Kidney epithelial cell (primary cell): ENCODE data around the gene TCF7L2. TPM values are rescaled to one million over a fixed set of nuclear protein-coding genes. Genes with fewer than 3 reads are reported as not detected.
A peak's percentile ranks its signal among the peaks of the same experiment; 100 is the strongest.

Experiments used
- DNase-seq: peaks from one replicate; pipeline ENCODE4 v3.0.0-alpha.2; 2010; ENCODE audit warnings: low read depth
- H3K27me3 ChIP-seq: 2 replicates; pipeline ENCODE4 v1.6.0; 2011; ENCODE audit warnings: low read length; ENCODE audit not compliant: control insufficient read depth, insufficient read depth
- H3K36me3 ChIP-seq: 2 replicates; pipeline ENCODE4 v1.5.1; 2011; ENCODE audit warnings: low read length; ENCODE audit not compliant: control insufficient read depth, insufficient read depth
- H3K4me3 ChIP-seq: 2 replicates; pipeline ENCODE4 v1.5.1; 2011; ENCODE audit warnings: low read depth, mild to moderate bottlenecking, control low read depth, low read length
- CTCF ChIP-seq: IDR thresholded peaks from 2 replicates; pipeline ENCODE4 v1.5.1; 2011; ENCODE audit warnings: mild to moderate bottlenecking, moderate library complexity, low read length, control low read depth, inconsistent platforms; ENCODE audit not compliant: insufficient read depth, poor library complexity, severe bottlenecking
- total RNA-seq: library from RNA; depleted of rRNA; stranded (reverse); fragments of >200 nt; gene quantifications from 2 replicates; pipeline ENCODE4 v1.2.3, GENCODE V29; 2015

TCF7L2 gene
- 3.4 and 13.5 TPM in 2 replicates for total RNA-seq

- Histone ChIP-seq H3K27me3 (no peaks in the 10 kb centered on the region), H3K36me3 (no peaks in the 10 kb centered on the region), H3K4me3 (peak within 1 kb of the TSS; percentile 79)
- TF ChIP-seq CTCF = peak; percentile 9
- peak; percentile 81 for DNase-seq
Measured at GRCh38 chr10:112949875-112950507, at the start of gene TCF7L2. Gene TCF7L2 (plus strand): TSS chr10:112950247. CDS start chr10:112950757, 510 bp downstream.

- Histone ChIP-seq H3K36me3 (no peaks in the 10 kb centered on the region), H3K27me3 (no peaks in the 10 kb centered on the region), H3K4me3 (no peak overlapping the region)
- no peak for TF ChIP-seq CTCF
- DNase-seq = no peak
Measured at GRCh38 chr10:112902730-112903129, 47.3 kb upstream of the TCF7L2 start.

GRCh38 chr10:112904000-112904399, 46.0 kb upstream of the TCF7L2 start:
- no peak for DNase-seq
- no peaks in the 10 kb centered on the region for H3K27me3 ChIP-seq
- H3K4me3 ChIP-seq = no peak overlapping the region
- H3K36me3 ChIP-seq = no peaks in the 10 kb centered on the region
- no peak for TF ChIP-seq CTCF

- Histone ChIP-seq H3K4me3 (no peak overlapping the region), H3K27me3 (no peaks in the 10 kb centered on the region), H3K36me3 (no peaks in the 10 kb centered on the region)
- TF ChIP-seq CTCF = no peak
- no peak for DNase-seq
Measured at GRCh38 chr10:112906945-112907344, 43.1 kb upstream of the TCF7L2 start.

GRCh38 chr10:112907893-112908292, 42.2 kb upstream of the TCF7L2 start:
- no peak for DNase-seq
- TF ChIP-seq CTCF = no peak
- no peak overlapping the region for H3K4me3 ChIP-seq
- no peaks in the 10 kb centered on the region for H3K36me3 ChIP-seq
- H3K27me3 ChIP-seq = no peaks in the 10 kb centered on the region

- TF ChIP-seq CTCF = no peak
Measured at GRCh38 chr10:112911206-112911605, 38.8 kb upstream of the TCF7L2 start.

More at GRCh38 chr10:112911206-112911605, 38.8 kb upstream of the TCF7L2 start:
- no peak overlapping the region for H3K4me3 ChIP-seq
- no peak for DNase-seq
- no peaks in the 10 kb centered on the region for H3K36me3 ChIP-seq
- H3K27me3 ChIP-seq = no peaks in the 10 kb centered on the region
